Fibroblast of skin of right biceps (primary cell): ENCODE measurements around the gene HAP1.
"Not testable (repeated sequence)": the region's sequence is repeated elsewhere in the genome, so short reads cannot be mapped to it uniquely, and the experiment has no call there.

Source experiments
- DNase-seq: peaks from one replicate; pipeline ENCODE4 v3.0.0-alpha.2; 2013

The HAP1 gene

GRCh38 chr17:41722231-41722630 lies 12.2 kb downstream of the HAP1 start:
- DNase-seq: no peak

- DNase-seq: no peak
These were observed 16.2 kb downstream of the HAP1 start for GRCh38 chr17:41718287-41718645.

- DNase-seq: peak; percentile 9
These were observed 16.8 kb downstream of the HAP1 start for GRCh38 chr17:41717408-41718286.

- no peak for DNase-seq
These were observed 22.6 kb downstream of the HAP1 start, which contains the start of gene GAST for GRCh38 chr17:41711669-41712400. Gene GAST, plus strand, starts transcription at chr17:41712331. Its CDS starts 3,106 bp downstream, at chr17:41715437.

GRCh38 chr17:41710472-41711090 lies 23.9 kb downstream of the HAP1 start:
- DNase-seq: peak; percentile 73

DNA sequence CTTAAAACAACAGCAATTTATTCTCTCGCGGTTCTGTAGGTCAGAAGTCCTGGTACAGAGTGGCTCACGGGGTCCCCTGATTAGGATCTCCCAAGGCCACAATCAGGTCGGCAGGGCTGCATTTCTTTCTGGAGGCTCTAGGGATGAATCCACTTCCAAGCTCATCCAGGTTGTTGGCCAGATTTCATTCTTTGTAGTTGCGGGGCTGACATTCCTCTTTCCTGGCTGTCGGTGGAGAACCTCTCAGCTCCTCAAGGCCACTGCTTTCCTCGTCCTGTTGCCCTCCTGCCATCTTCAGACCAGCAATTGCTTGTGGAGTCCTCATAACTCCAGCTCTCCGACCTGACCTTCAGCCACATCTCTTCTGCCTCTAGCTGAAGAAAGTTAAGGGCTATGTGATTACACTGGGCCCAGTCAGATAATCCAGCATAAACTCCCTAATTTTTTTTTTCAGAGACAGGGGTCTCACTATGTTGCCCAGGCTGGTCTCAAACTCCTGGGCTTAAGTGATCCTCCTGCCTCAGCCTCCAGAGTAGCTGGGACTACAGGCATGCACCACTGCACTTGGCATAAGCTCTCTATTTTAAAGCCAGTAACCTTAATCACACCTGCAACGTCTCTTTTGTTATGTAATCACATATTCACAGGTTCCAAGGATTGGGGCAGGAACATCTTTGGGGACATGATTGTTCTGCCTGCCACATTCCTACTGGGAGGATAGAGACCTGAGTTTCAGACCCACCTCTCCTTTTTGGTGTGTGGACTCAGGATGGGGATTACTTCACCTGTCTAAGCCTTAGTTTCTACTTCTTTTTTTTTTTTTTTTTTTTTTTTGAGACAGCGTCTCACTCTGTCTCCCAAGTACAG lies 26.4 kb downstream of the HAP1 start:
- no peak for DNase-seq

GRCh38 chr17:41705271-41705991 lies 29.0 kb downstream of the HAP1 start:
- peak; percentile 36 for DNase-seq

GRCh38 chr17:41702712-41703111 lies 31.7 kb downstream of the HAP1 start:
- no peak for DNase-seq

DNA sequence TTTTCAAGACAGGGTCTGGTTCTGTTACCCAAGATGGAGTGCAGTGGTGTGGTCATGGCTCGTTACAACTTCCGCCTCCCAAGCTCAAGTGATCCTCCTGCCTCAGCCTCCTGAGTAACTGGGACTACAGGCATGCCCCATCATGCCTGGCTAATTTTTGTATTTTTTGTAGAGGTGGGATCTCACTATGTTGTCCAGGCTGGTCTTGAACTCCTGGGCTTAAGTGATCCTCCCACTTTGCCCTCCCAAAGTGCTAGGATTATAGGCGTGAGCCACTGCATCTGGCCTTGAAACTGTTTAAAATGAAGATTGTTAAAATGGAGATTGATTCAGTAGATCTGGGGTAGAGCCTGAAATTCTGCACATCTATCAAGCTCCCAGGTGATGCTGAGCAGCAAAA lies 33.6 kb downstream of the HAP1 start:
- DNase-seq: not testable (repeated sequence)

- no peak for DNase-seq
These were observed 37.1 kb downstream of the HAP1 start for GRCh38 chr17:41697122-41697962.

GRCh38 chr17:41695954-41696757 lies 38.3 kb downstream of the HAP1 start:
- DNase-seq: peak; percentile 81

DNA sequence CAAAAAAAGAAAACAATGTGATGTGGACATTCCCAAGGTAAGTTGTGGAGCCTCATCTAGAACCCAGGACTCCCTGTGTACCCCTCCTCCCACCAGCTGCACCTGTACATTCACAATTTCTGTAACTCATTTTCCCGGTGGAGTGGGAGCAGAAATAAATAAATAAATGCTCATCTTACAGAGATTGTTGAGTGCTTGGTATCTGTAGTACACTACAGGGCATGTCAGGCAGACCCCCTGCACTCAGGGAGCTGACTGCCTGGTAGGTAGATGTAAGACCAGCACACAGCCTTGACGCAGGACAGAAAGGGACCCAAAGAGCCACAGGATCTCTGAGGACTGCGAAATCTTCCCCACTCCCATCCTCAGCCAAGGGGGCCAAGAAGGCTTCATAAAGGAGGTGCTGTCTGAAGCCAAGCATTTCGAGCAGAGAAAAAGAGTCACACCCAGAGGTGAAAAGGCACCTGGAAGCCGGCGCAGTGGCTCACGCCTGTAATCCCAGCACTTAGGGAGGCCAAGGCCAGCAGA lies 39.2 kb downstream of the HAP1 start:
- DNase-seq: peak; percentile 11

GRCh38 chr17:41692722-41693521 lies 41.5 kb downstream of the HAP1 start:
- peak; percentile 20 for DNase-seq

- no peak for DNase-seq
These were observed 43.2 kb downstream of the HAP1 start for GRCh38 chr17:41691031-41691777.

GRCh38 chr17:41690497-41690896 lies 43.9 kb downstream of the HAP1 start:
- DNase-seq: no peak

- peak; percentile 72 for DNase-seq
These were observed 44.7 kb downstream of the HAP1 start for GRCh38 chr17:41689497-41690299.
